HT-29 (cell line): ENCODE results near the gene SERPINA9. TPM values are rescaled to one million over a fixed set of nuclear protein-coding genes. Genes with fewer than 3 reads are reported as not detected.
"Not testable (repeated sequence)": the region's sequence is repeated elsewhere in the genome, so short reads cannot be mapped to it uniquely, and the experiment has no call there.

Experiments used
- DNase-seq: peaks from one replicate; pipeline ENCODE4 v3.0.0-alpha.2; 2015; ENCODE audit warnings: low spot score
- total RNA-seq: library from RNA; depleted of rRNA; stranded (reverse); fragments of >200 nt; shearing (Covaris generic); gene quantifications from 2 replicates; pipeline ENCODE4 v1.2.3, GENCODE V29; 2014; rRNA removed

Gene SERPINA9, protein sequence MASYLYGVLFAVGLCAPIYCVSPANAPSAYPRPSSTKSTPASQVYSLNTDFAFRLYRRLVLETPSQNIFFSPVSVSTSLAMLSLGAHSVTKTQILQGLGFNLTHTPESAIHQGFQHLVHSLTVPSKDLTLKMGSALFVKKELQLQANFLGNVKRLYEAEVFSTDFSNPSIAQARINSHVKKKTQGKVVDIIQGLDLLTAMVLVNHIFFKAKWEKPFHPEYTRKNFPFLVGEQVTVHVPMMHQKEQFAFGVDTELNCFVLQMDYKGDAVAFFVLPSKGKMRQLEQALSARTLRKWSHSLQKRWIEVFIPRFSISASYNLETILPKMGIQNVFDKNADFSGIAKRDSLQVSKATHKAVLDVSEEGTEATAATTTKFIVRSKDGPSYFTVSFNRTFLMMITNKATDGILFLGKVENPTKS
- not detected in 2 replicates for total RNA-seq

DNA sequence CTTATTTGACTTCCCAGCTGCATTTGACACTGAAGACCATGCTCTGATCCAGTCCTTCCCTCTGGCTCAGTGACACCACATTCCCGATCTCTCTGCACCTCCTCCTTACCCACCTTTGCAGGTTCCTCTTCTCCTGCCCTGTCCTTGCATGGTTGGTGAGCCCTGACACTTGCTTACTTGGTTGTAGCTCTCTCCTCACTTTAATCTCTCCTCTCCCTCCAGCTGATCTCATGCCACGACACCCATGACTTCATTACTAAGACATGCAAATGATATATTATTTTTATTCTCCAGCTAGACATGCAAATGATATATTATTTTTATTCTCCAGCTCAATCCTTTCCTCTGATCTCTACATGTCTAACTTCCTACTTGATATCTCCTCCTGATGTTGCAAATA lies at the start of gene SERPINA9:
TSS of gene SERPINA9 (minus strand) at position 175 of the 400 bp plus-strand sequence. CDS start 6,357 bp downstream, outside the sequence.
- no peak for DNase-seq

GRCh38 chr14:94524093-94524492 lies 48.1 kb upstream of the SERPINA9 start:
- no peak for DNase-seq

- no peak for DNase-seq
Observed at GRCh38 chr14:94523265-94523664, 47.3 kb upstream of the SERPINA9 start.

DNA sequence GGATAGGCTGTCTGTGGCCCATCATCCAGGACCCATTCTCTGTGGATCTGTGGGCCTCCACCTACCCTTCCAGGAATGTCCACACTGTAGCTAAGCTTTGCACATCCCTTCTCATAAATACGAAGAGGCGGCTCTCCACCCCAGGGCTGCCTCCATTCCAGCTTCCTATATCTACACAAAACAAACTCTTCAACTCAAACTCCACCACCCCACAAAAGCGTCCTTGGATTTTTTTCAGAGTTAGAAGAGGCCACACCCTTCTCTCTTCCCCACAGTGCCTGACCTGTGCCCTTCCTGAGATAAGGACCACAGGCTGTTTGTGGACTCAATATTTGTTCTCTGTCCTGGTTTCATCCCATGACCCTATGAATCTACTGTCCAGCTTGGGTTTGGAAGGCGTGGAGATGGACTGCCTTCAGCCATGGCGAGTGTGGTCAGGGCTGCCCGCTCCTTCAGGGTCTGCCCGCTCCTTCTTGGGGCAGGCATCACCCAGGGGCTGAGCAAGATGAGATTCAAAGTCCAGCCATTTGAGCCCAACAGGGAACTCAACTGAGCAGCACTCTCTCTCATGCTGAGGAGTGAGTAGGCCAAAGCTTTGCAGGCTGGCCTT lies 46.2 kb upstream of the SERPINA9 start:
- no peak for DNase-seq

- no peak for DNase-seq
Observed at GRCh38 chr14:94521375-94522114, 45.5 kb upstream of the SERPINA9 start.

GRCh38 chr14:94517641-94518257 lies 41.8 kb upstream of the SERPINA9 start:
- DNase-seq, result no peak

DNA sequence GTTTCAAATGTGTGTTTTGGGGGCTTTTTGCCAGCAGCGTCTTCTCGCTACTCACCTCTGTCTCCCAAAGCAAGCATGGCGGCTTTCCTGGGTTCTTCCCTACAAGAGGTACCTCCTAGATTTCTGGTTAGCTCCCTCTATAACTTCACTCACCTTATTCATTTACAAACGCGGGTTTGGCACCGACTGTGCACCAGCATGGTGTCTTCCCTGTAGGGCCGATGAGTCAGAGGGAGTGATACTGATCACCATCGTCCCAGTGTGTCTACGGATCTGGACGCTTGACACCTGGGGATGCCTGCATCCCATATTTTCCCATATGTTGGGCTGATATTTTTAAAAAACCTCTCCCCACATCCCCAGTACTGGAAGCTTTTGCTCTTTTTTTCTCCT lies 41.2 kb upstream of the SERPINA9 start:
- DNase-seq, result no peak

- DNase-seq, result no peak
Observed at GRCh38 chr14:94515856-94516255, 39.9 kb upstream of the SERPINA9 start.

DNA sequence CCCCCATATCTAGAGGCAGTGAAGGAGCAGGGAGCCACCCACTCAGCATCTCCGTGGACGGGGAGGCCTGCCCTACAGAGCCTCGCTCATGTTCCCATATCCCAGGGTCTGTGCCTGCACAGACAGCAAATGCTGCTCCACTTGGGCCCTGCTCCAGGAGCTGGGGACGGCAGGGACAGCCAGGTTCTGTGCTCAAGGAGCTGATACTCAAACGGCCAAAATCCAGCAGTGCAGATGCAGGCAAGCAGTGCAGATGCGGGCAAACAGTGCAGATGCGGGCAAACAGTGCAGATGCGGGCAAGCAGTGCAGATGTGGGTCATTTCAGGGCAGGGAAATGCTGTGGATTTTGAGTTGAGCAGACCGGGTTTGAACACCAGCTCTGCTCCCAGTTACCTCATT lies 39.4 kb upstream of the SERPINA9 start:
- DNase-seq, result no peak

DNA sequence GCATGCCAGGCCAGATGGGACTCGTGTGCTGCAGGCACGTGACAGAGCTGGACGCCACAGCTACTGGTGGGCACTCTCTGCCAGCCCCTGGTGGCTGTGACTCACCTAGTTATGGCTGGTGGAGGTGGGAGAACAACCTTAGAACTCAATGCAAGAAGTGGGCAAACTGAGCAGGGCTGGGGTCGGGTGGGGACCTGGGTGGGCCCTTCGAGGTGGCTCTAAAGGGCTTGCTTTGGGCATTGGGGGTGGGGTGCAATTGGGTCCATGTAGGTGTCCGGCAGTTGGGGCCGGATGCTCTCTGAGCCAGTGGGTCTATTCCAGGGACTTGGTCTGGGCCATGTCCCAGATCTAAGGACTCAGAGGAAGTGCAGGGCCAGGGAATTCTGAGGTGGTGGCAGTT lies 38.4 kb upstream of the SERPINA9 start:
- DNase-seq, result no peak

- DNase-seq, result not testable (repeated sequence)
Observed at GRCh38 chr14:94510481-94510880, 34.5 kb upstream of the SERPINA9 start.

GRCh38 chr14:94509356-94509755 lies 33.4 kb upstream of the SERPINA9 start, which contains the start of gene SERPINA12:
SERPINA12 (minus strand) TSS chr14:94509469; CDS start chr14:94498397, 11,072 bp downstream.
- DNase-seq, result no peak

- no peak for DNase-seq
Observed at GRCh38 chr14:94505641-94506040, 29.6 kb upstream of the SERPINA9 start.

GRCh38 chr14:94505206-94505605 lies 29.2 kb upstream of the SERPINA9 start:
- DNase-seq, result no peak

- no peak for DNase-seq
Observed at GRCh38 chr14:94501588-94502516, 25.9 kb upstream of the SERPINA9 start.

DNA sequence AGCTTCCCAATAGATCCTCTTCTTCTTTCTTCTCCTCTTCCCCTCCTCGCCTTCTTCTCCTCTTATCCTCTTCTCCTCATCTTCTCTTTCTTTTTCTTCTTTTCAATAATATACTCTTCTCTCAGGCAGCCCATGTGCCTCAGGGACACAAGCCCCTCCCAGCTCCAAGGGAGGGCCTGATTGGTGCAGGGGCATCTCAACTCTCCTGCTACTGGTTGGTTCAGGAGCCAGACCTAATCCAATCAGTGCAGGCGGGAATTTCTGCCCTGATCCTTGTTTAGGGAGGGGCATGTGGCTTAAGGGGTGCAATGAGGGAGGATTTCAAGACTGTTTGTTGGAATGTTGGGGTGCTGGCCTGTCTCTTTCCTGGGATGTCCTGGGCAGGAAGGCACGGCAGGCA lies 24.3 kb upstream of the SERPINA9 start:
- DNase-seq, result no peak

GRCh38 chr14:94499673-94500072 lies 23.7 kb upstream of the SERPINA9 start:
- no peak for DNase-seq

GRCh38 chr14:94498215-94498614 lies 22.2 kb upstream of the SERPINA9 start:
- no peak for DNase-seq

- no peak for DNase-seq
Observed at GRCh38 chr14:94494085-94494484, 18.1 kb upstream of the SERPINA9 start.

DNA sequence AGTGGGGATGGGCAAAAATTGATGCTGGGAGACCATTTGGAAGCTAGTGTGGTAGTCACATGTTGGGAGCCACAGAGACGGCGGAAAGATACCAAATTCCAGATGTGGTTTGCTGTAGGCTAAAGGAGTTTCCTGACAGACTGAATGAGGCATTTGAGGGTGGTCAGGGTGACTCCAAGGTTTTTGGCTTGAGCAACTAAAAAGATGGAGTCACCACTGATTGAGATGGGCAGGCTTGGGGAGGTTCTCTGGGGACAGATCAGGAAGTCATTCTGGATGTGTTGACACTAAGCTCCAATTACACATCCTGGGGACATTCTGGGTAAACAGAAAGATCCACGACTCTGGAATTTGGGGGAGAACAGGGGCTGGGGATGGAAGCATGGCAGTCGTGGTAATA lies 15.5 kb upstream of the SERPINA9 start:
- DNase-seq, result no peak

- no peak for DNase-seq
Observed at GRCh38 chr14:94489336-94489735, 13.3 kb upstream of the SERPINA9 start.
